Large intestine (tissue), 3 donors: ENCODE measurements around the gene BLTP3B. TPM values are rescaled to one million over a fixed set of nuclear protein-coding genes. Genes with fewer than 3 reads are reported as not detected.
"Not testable (repeated sequence)": the region's sequence is repeated elsewhere in the genome, so short reads cannot be mapped to it uniquely, and the experiment has no call there.

ENCODE experiments used
- DNase-seq, 2 donors: peaks; one replicate each; pipeline versions ENCODE4 v3.0.0 to v3.0.0-alpha.2; 2013
- H3K27ac ChIP-seq: one replicate; pipeline ENCODE4 v1.5.1; 2013; ENCODE audit warnings: low read length
- H3K27me3 ChIP-seq: 2 replicates; pipeline ENCODE4 v1.6.1; 2013; ENCODE audit warnings: low read length; ENCODE audit not compliant: control insufficient read depth, insufficient read depth
- H3K36me3 ChIP-seq: 2 replicates; pipeline ENCODE4 v1.6.1; 2013; ENCODE audit warnings: low read length; ENCODE audit not compliant: control insufficient read depth, insufficient read depth
- H3K4me1 ChIP-seq: one replicate; pipeline ENCODE4 v1.6.1; 2013; ENCODE audit warnings: low read length; ENCODE audit not compliant: control insufficient read depth, insufficient read depth
- H3K4me3 ChIP-seq: one replicate; pipeline ENCODE4 v1.5.1; 2013; ENCODE audit warnings: low read length
- H3K9me3 ChIP-seq: one replicate; pipeline ENCODE4 v1.6.1; 2013; ENCODE audit warnings: mild to moderate bottlenecking, low read depth, low read length, moderate library complexity; ENCODE audit not compliant: control insufficient read depth
- WGBS: methylation state at CpG from one replicate; pipeline ENCODE4 v1.1.5; 2013; ENCODE audit warnings: low lambda C conversion rate; ENCODE audit not compliant: insufficient coverage; 5-methylcytosine and 5-hydroxymethylcytosine counted together
- polyA plus RNA-seq: library from polyadenylated mRNA; unstranded; fragments of 120-200 nt; gene quantifications from one replicate; pipeline ENCODE4 v1.2.1, GENCODE V29; 2013

Gene BLTP3B
- polyA plus RNA-seq, 1 donor: 19.2 TPM

GRCh38 chr12:100179252-100179651 is 36.6 kb upstream of the BLTP3B start:
- H3K27ac ChIP-seq: no peak overlapping the region
- WGBS: 100% methylated on average over 1 of the region's 2 CpGs
- H3K4me3 ChIP-seq: no peak overlapping the region
- no peak for DNase-seq
- H3K9me3 ChIP-seq: no peaks in the 10 kb centered on the region
- H3K27me3 ChIP-seq: no peaks in the 10 kb centered on the region
- H3K36me3 ChIP-seq: no peaks in the 10 kb centered on the region
- no peaks in the 10 kb centered on the region for H3K4me1 ChIP-seq

GRCh38 chr12:100176493-100176892 is 33.8 kb upstream of the BLTP3B start:
- not testable (repeated sequence) for H3K27ac ChIP-seq, H3K4me3 ChIP-seq, H3K4me1 ChIP-seq, H3K36me3 ChIP-seq, DNase-seq, H3K9me3 ChIP-seq, H3K27me3 ChIP-seq
- no CpG with 5 or more reads among the region's 8 CpGs for WGBS

DNA sequence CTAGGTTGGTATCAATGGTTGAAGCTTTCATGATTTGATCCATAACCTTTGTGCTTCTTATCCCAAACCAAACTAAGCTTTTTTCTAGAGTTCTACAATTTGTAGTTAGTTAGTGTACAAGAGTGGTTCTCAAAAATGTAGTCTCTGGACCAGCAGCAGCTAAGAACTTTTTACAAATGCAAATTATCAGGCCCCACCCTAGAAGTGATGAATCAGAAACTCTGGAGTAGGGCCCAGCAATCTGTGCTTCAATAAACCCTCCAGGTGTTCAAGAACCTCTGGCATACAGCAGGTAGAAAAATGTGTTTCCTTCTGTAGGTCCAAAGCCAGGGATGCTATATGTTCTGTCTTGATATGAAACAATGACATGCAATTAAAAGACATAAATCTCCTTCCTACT is 31.8 kb upstream of the BLTP3B start:
- Histone ChIP-seq H3K27ac (no peak overlapping the region), H3K9me3 (peaks cover 3% of the 10 kb centered on the region), H3K4me1 (no peaks in the 10 kb centered on the region), H3K4me3 (no peak overlapping the region), H3K36me3 (peaks cover 12% of the 10 kb centered on the region), H3K27me3 (no peaks in the 10 kb centered on the region)
- DNase-seq: no peak

- Histone ChIP-seq H3K36me3 (peaks cover 12% of the 10 kb centered on the region), H3K4me3 (no peak overlapping the region), H3K27ac (no peak overlapping the region), H3K4me1 (no peaks in the 10 kb centered on the region), H3K27me3 (no peaks in the 10 kb centered on the region), H3K9me3 (peaks cover 3% of the 10 kb centered on the region)
- DNase-seq: no peak
- 100% methylated on average over 1 of the region's 6 CpGs for WGBS
Observed at GRCh38 chr12:100173111-100173510, 30.4 kb upstream of the BLTP3B start.

- Histone ChIP-seq H3K36me3 (peaks cover 15% of the 10 kb centered on the region), H3K9me3 (peaks cover 3% of the 10 kb centered on the region), H3K27me3 (no peaks in the 10 kb centered on the region), H3K4me3 (no peak overlapping the region), H3K4me1 (no peaks in the 10 kb centered on the region), H3K27ac (no peak overlapping the region)
- DNase-seq: no peak
Observed at GRCh38 chr12:100171248-100171647, 28.6 kb upstream of the BLTP3B start.

DNA sequence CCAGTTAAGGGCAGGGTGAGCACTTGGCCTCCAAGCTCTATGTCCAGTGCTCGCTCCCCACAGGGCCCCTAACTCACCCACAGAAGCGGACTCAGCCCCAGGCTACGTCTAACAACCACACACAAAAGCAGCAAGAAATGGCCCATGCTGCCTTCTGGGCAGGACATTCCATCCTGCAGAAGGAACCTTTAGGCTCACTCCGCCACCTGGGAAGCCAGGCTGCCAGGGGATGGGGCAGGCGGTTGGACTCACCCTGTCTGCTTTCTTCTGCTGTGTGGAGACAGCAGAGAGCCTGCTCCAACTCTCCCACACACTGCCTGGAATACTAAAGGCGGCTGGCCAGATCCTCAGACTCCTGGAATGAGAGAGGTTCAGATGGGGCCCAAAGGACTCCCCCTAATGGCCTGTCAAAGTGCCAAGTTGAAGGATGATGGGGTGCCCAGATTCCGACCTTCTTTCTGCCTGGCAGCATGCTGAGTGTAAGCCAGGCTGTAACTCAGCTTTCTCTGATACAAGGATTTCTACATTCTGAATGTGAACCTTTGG is 27.7 kb upstream of the BLTP3B start:
- H3K27me3 ChIP-seq: no peaks in the 10 kb centered on the region
- H3K36me3 ChIP-seq: peaks cover 22% of the 10 kb centered on the region
- H3K4me3 ChIP-seq: no peak overlapping the region
- no peaks in the 10 kb centered on the region for H3K4me1 ChIP-seq
- no peak for DNase-seq
- peaks cover 3% of the 10 kb centered on the region for H3K9me3 ChIP-seq
- no peak overlapping the region for H3K27ac ChIP-seq
- WGBS: no CpG with 5 or more reads among the region's 7 CpGs

GRCh38 chr12:100169345-100169744 is 26.7 kb upstream of the BLTP3B start:
- WGBS: 100% methylated on average over 1 of the region's 9 CpGs
- H3K27ac ChIP-seq: no peak overlapping the region
- no peak for DNase-seq
- no peaks in the 10 kb centered on the region for H3K4me1 ChIP-seq
- H3K4me3 ChIP-seq: no peak overlapping the region
- peaks cover 24% of the 10 kb centered on the region for H3K36me3 ChIP-seq
- no peaks in the 10 kb centered on the region for H3K27me3 ChIP-seq
- peaks cover 3% of the 10 kb centered on the region for H3K9me3 ChIP-seq

- no peak overlapping the region for H3K27ac ChIP-seq
- DNase-seq: no peak
- H3K4me3 ChIP-seq: no peak overlapping the region
- no peaks in the 10 kb centered on the region for H3K27me3 ChIP-seq
- no CpG with 5 or more reads among the region's 4 CpGs for WGBS
- H3K36me3 ChIP-seq: peaks cover 24% of the 10 kb centered on the region
- H3K9me3 ChIP-seq: peaks cover 3% of the 10 kb centered on the region
- H3K4me1 ChIP-seq: no peaks in the 10 kb centered on the region
Observed at GRCh38 chr12:100168562-100168961, 25.9 kb upstream of the BLTP3B start.

GRCh38 chr12:100166232-100166631 is 23.6 kb upstream of the BLTP3B start:
- H3K27ac ChIP-seq: no peak overlapping the region
- no peaks in the 10 kb centered on the region for H3K27me3 ChIP-seq
- no CpG with 5 or more reads among the region's 10 CpGs for WGBS

DNA sequence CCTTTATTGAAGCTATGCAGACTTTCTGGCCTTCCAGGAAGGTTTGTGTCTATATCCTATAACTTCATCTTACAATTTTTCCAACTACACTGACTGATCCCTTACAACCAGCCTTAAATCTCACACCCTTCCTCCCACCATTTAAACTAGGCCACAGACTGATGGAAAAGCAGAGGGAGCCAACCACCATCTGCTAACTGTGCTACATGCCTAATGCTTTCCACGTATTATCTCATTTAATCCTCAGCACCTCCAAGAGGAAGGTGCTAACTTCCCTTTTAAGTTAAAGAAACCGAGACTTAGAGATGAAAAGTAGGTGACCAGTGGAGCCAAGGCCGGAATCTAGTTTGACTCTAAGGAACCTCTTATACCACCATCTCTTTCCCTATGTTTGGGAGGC is 22.7 kb upstream of the BLTP3B start:
- no peaks in the 10 kb centered on the region for H3K27me3 ChIP-seq
- H3K4me1 ChIP-seq: no peaks in the 10 kb centered on the region
- no peaks in the 10 kb centered on the region for H3K9me3 ChIP-seq
- no peak overlapping the region for H3K4me3 ChIP-seq
- no peak for DNase-seq
- WGBS: no CpG with 5 or more reads among the region's 3 CpGs
- H3K36me3 ChIP-seq: peaks cover 14% of the 10 kb centered on the region
- H3K27ac ChIP-seq: no peak overlapping the region

More at GRCh38 chr12:100166232-100166631, 23.6 kb upstream of the BLTP3B start:
- no peaks in the 10 kb centered on the region for H3K9me3 ChIP-seq
- H3K4me1 ChIP-seq: no peaks in the 10 kb centered on the region
- no peak overlapping the region for H3K4me3 ChIP-seq
- H3K36me3 ChIP-seq: peaks cover 16% of the 10 kb centered on the region
- DNase-seq: no peak

- Histone ChIP-seq H3K27ac (no peak overlapping the region), H3K27me3 (no peaks in the 10 kb centered on the region), H3K9me3 (peaks cover 2% of the 10 kb centered on the region), H3K36me3 (peaks cover 13% of the 10 kb centered on the region), H3K4me3 (no peak overlapping the region), H3K4me1 (no peaks in the 10 kb centered on the region)
- WGBS: no CpG with 5 or more reads among the region's 7 CpGs
- no peak for DNase-seq
Observed at GRCh38 chr12:100164153-100164704, 21.6 kb upstream of the BLTP3B start.
